Ramos (cell line): ENCODE measurements around the gene DUSP11.
"Not testable (repeated sequence)": the region's sequence is repeated elsewhere in the genome, so short reads cannot be mapped to it uniquely, and the experiment has no call there.

Experiments used
- in situ Hi-C: fragments of 300-500 bp; cut with MboI; formaldehyde crosslinking; loops from one replicate; pipeline ENCODE4 v1.14.3; 2022; ENCODE audit warnings: low sequenced_read_pairs; ENCODE audit not compliant: unreplicated experiment

DUSP11 gene

GRCh38 chr2:73776869-73777519 is 2.9 kb downstream of the DUSP11 start:
- in situ Hi-C loops = no loop called here

GRCh38 chr2:73776381-73776780 is 3.5 kb downstream of the DUSP11 start:
- in situ Hi-C loops = no loop called here

- in situ Hi-C loops = no loop called here
Observed at GRCh38 chr2:73772819-73773218, 7.1 kb downstream of the DUSP11 start.

DNA sequence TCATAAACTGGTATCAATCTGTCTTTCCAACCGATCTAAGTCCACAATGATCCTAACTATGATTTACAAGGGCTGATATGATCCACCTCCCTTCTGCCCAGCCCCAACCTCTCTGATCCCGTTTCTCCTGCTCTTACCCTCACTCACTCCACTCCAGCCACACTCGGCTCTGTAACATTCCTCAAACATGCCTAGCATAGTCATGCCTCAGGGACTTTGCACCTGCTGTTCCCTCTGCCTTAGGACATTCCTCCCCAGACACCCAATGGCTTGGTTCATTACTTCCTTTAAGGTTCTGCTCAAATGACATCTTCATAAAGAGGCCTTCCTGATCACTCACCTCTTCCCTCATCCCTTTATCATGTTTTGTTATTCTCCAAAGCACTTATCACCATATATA is 9.2 kb downstream of the DUSP11 start:
- in situ Hi-C loops = no loop called here

- in situ Hi-C loops = no loop called here
Observed at GRCh38 chr2:73766994-73767393, 12.9 kb downstream of the DUSP11 start.

DNA sequence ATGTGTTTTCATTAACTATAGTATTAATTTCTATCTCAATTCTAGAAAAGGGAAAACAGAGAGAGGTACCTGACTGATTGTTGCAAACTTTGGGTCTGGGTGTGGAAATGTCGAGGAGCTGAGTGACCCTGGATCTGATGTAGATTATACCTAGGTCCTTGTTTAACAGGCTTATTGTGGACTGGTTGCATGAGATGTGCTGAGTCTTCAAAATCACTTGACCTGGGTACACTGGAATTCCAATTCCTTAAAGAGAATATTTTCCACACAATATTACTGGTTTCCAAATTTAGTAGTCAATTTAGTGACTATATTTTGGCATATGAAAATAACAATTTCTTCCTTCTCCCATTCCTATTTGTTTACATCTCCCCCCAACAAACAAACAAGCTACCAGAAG is 13.6 kb downstream of the DUSP11 start:
- in situ Hi-C loops = no loop called here

GRCh38 chr2:73764945-73765344 is 15.0 kb downstream of the DUSP11 start:
- in situ Hi-C loops = no loop called here

GRCh38 chr2:73762571-73762970 is 17.3 kb downstream of the DUSP11 start:
- in situ Hi-C loops = no loop called here

- in situ Hi-C loops = no loop called here
Observed at GRCh38 chr2:73759904-73760303, 20.0 kb downstream of the DUSP11 start.

- in situ Hi-C loops = no loop called here
Observed at GRCh38 chr2:73759285-73759764, 20.6 kb downstream of the DUSP11 start.

DNA sequence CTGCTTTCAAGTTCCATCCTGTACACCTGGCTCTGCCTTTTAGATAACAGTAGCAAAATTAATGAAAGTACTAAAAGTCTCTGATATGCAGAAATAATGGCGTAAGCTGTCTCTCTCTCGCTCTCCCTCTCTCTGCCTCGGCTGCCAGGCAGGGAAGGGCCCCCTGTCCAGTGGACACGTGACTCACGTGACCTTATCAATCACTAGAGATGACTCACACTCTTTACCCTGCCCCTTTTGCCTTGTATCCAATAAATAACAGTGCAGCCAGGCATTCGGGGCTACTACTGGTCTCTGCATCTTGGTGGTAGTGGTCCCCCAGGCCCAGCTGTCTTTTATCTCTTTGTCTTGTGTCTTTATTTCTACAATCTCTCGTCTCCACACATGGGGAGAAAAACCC is 25.6 kb downstream of the DUSP11 start:
- in situ Hi-C loops = not testable (repeated sequence)

DNA sequence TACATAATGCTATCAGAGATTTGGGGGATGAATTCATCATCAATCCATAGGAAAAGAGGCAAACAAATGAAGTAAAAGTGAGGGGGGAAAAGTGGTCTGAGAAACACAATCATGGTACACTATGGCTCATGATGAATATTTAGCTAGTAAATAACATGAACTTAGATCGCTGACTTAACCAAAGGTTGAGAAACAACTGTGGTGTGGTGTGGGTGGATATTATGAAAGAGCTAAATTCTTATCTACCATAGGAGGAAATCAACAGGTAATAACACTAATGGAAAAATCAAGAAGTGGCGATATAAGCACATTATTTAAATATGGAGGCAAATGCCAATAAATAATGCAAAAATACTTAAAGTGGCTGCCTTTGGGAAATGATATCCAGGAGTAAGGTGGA is 30.6 kb downstream of the DUSP11 start:
- in situ Hi-C loops = no loop called here

DNA sequence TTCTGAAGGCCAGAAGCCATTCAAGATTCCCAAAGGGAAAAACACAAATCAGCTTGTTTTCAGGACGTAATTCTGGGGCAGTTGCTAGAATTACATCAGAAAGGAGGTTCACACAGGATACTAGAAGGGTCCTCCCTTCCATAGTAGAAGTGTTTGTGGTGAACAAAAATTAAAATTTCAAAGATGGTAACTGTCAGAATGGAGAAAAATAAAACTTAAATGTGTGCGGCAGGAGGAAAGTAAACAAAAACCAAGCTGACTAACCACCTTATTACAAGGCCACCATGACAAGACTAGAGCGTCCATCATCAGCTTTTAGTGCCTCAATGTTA is 33.1 kb downstream of the DUSP11 start:
- in situ Hi-C loops = no loop called here

DNA sequence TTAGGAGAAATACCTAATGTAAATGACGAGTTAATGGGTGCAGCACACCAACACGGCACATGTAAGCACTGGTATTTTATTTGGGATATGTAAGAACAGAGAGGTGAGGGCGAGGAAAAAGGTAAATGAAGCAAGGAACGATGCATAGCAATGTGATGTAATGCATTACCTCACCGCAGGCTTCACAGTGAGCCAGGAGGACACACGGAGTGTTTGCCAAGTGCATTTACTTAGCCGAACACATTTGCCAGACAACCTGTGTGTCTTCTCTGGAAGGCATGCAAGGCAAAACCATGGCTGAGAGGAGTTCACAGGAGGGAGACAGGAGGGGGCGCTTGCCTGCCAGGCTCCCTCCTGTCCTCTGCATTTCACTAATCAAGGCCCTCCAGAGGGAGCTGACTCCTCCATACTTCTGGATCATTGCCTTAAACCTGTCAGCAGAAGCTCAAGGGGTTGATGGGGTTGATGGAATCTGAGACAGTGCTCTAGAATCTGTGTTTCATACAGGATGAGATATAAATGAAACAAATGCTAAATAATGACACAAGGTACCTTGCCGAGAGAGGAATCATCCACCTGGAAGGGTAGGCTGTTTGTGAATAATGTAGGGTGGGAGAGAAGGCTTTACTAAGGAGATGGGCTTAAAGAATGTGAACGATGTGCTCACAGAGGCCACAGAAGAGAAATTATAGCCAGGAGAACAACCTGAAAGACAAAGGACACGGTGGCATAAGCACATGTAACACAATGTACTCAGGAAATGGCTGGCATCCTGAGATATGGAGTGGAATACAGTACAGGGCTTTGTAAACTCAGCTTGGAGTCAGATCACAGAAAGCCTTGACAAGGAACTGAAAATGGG is 33.7 kb downstream of the DUSP11 start:
- in situ Hi-C loops = no loop called here

DNA sequence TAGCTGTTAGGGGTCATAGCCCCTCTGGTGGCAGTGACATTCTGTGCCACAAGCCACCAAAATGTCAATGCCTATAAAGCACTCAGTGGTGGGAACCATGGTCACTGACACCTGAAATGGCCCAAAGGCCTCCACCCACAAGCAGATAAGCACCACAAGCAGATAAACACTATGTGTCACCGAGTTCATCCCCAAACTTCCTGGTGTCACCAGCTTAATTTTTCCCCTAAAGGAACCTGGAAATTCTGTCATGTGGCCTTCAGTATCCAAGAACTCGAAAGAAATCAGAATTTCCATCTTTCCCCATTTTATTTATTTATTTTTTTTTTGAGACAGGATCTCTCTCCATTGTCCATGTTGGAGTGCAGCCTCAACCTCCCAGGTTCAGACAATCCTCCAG is 39.1 kb downstream of the DUSP11 start:
- in situ Hi-C loops = no loop called here

DNA sequence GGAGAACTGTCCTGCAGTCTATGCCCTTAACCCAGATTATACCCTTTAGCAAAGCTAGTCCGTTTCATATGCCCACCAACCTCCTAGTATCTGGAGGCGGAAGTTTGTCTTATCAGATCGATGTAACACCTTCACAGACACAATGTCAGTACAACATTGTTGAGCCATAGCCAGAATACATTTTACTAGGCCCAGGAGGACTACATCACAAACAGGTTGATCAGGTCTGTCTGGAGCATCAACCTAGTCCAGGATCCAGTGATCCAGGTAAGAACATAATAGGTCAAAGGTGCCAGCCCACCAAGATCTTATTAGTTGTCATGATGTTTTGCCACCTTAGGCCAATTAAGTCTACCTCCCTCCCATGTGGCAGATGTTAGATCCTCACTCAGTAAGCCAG is 40.8 kb downstream of the DUSP11 start:
- in situ Hi-C loops = no loop called here

- in situ Hi-C loops = no loop called here
Observed at GRCh38 chr2:73736855-73737779, 42.8 kb downstream of the DUSP11 start, which contains the start of gene TPRKB. TPRKB (minus strand) TSS chr2:73737345; CDS start chr2:73734569, 2,776 bp downstream.

- in situ Hi-C loops = no loop called here
Observed at GRCh38 chr2:73736378-73736777, 43.5 kb downstream of the DUSP11 start.

- in situ Hi-C loops = no loop called here
Observed at GRCh38 chr2:73730810-73731209, 49.1 kb downstream of the DUSP11 start.

- in situ Hi-C loops = no loop called here
Observed at GRCh38 chr2:73728711-73729110, 51.2 kb downstream of the DUSP11 start.

DNA sequence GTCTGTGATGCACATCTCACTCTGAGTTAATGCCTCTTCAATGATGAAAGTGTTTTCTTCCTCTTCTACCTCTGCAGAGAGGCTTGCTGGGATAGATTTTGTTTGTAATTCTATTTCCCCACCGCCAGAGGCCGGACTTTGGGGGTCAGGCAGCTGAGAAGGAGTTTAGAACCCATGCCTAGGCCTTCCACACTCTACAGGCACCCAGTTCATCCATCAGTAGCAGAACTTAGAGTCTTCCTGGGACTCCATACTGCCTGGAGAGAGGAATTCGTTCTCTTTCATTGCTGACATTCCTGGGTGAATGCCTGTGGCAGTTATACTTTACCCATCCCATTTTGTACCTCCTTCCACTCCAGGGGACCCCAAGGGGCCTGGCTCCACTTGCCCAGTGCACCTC is 51.9 kb downstream of the DUSP11 start:
- in situ Hi-C loops = no loop called here
